Colonic mucosa (tissue), 4 donors: ENCODE results near the gene NUP210. TPM values are rescaled to one million over a fixed set of nuclear protein-coding genes. Genes with fewer than 3 reads are reported as not detected.

Experiments
- DNase-seq: peaks from one replicate; pipeline ENCODE4 v3.0.0-alpha.2; 2020
- H3K27ac ChIP-seq: fragments of 200-600 bp; one replicate; pipeline ENCODE4 v1.8.0; 2021
- H3K27me3 ChIP-seq: fragments of 200-600 bp; one replicate; pipeline ENCODE4 v1.8.0; 2021
- H3K36me3 ChIP-seq: fragments of 200-600 bp; one replicate; pipeline ENCODE4 v1.8.0; 2021
- H3K4me1 ChIP-seq: fragments of 200-600 bp; one replicate; pipeline ENCODE4 v1.8.0; 2021; ENCODE audit warnings: mild to moderate bottlenecking
- H3K4me3 ChIP-seq: fragments of 200-600 bp; one replicate; pipeline ENCODE4 v1.8.0; 2021
- H3K9ac ChIP-seq, 2 donors: one replicate each; pipeline ENCODE4 v1.7.0; 2013; ENCODE audit warnings: control low read depth in 2 of 2, low read depth in 2 of 2, low read length in 2 of 2
- H3K9me3 ChIP-seq: fragments of 200-600 bp; one replicate; pipeline ENCODE4 v1.8.0; 2021
- CTCF ChIP-seq: fragments of 200-600 bp; IDR thresholded peaks from one replicate; pipeline ENCODE4 v1.8.0; 2022; ENCODE audit warnings: antibody characterized with exemption, mild to moderate bottlenecking
- intact Hi-C: fragments of 100-400 bp; cut with DNase I; formaldehyde crosslinking; loops from one replicate; pipeline ENCODE4 v1.14.1; 2022
- total RNA-seq, 2 donors: library from RNA; stranded (reverse); fragmentation: NEBNext Ultra II Directional in 1 of 2; extraction: Animal tissue kit (Norgen Biotek cat#: 25700) in 1 of 2; gene quantifications; one replicate each; pipeline ENCODE4 v1.2.1, GENCODE V29; 2021
- donor health status: healthy.
- donor health status: DM: no; HTN: no; CAD: no.
- donor health status: DM: no; HTN: no; CAD: no.

NUP210 gene
- total RNA-seq, 2 donors from 2014 or later: 7.5 to 23.8 TPM

GRCh38 chr3:13357074-13357473 is 63.0 kb downstream of the NUP210 start:
- Histone ChIP-seq H3K4me3 (no peak overlapping the region), H3K27me3 (no peaks in the 10 kb centered on the region), H3K4me1 (no peaks in the 10 kb centered on the region), H3K27ac (no peak overlapping the region), H3K9me3 (no peaks in the 10 kb centered on the region), H3K36me3 (no peaks in the 10 kb centered on the region), H3K9ac (no peak overlapping the region)
- DNase-seq: no peak
- intact Hi-C loops: no loop called here
- no peak for TF ChIP-seq CTCF

GRCh38 chr3:13353936-13354542 is 66.1 kb downstream of the NUP210 start:
- Histone ChIP-seq H3K4me3 (no peak overlapping the region), H3K36me3 (no peaks in the 10 kb centered on the region), H3K27ac (no peak overlapping the region), H3K9ac (no peak overlapping the region), H3K27me3 (no peaks in the 10 kb centered on the region), H3K9me3 (no peaks in the 10 kb centered on the region), H3K4me1 (no peaks in the 10 kb centered on the region)
- DNase-seq: no peak
- no peak for TF ChIP-seq CTCF
- intact Hi-C loops: no loop called here

GRCh38 chr3:13353506-13353905 is 66.6 kb downstream of the NUP210 start:
- Histone ChIP-seq H3K4me3 (no peak overlapping the region), H3K36me3 (no peaks in the 10 kb centered on the region), H3K27ac (no peak overlapping the region), H3K9me3 (no peaks in the 10 kb centered on the region), H3K4me1 (no peaks in the 10 kb centered on the region), H3K27me3 (no peaks in the 10 kb centered on the region), H3K9ac (no peak overlapping the region)
- intact Hi-C loops: no loop called here
- TF ChIP-seq CTCF: no peak
- DNase-seq: no peak

GRCh38 chr3:13352621-13353131 is 67.4 kb downstream of the NUP210 start:
- Histone ChIP-seq H3K27ac (no peak overlapping the region), H3K4me1 (no peaks in the 10 kb centered on the region), H3K27me3 (no peaks in the 10 kb centered on the region), H3K9me3 (no peaks in the 10 kb centered on the region), H3K4me3 (no peak overlapping the region), H3K36me3 (no peaks in the 10 kb centered on the region), H3K9ac (no peak overlapping the region)
- DNase-seq: no peak
- intact Hi-C loops: no loop called here
- no peak for TF ChIP-seq CTCF

GRCh38 chr3:13349823-13350222 is 70.3 kb downstream of the NUP210 start:
- Histone ChIP-seq H3K27me3 (no peaks in the 10 kb centered on the region), H3K9ac (no peak overlapping the region), H3K4me3 (no peak overlapping the region), H3K27ac (no peak overlapping the region), H3K9me3 (no peaks in the 10 kb centered on the region), H3K4me1 (no peaks in the 10 kb centered on the region), H3K36me3 (no peaks in the 10 kb centered on the region)
- intact Hi-C loops: no loop called here
- no peak for TF ChIP-seq CTCF
- DNase-seq: no peak
